MCF 10A (cell line): Measurements from ENCODE around the gene JMJD6. TPM values are rescaled to one million over a fixed set of nuclear protein-coding genes. Genes with fewer than 3 reads are reported as not detected.

Experiments
- BruUV-seq: library from RNA; stranded (reverse); fragments of 400-500 nt; replicated peaks from 2 replicates; lab custom pipeline; 2021; lab: Mats Ljungman, UMichigan
- CTCF ChIA-PET: fragments of 300-600 bp; sonication (Branson Sonifier 250); formaldehyde crosslinking; extraction: SDS; loops from one replicate; lab custom pipeline; 2021; ENCODE audit warnings: antibody characterized with exemption, inconsistent platforms; lab: Yijun Ruan, JAX
- POLR2A ChIA-PET: fragments of 300-600, 350-650 bp; sonication (Branson Sonifier 250); formaldehyde crosslinking; extraction: SDS; loops from one replicate; lab custom pipeline; 2020; ENCODE audit warnings: antibody characterized with exemption, inconsistent platforms; lab: Yijun Ruan, JAX
- DNase-seq: peaks from one replicate; pipeline ENCODE4 v3.0.0-alpha.2; 2018; ENCODE audit not compliant: unreplicated experiment
- H3K27ac Mint-ChIP-seq: one replicate; pipeline ENCODE4 v1.8.0; 2022; ENCODE audit warnings: mild to moderate bottlenecking, low read depth, mixed read lengths; ENCODE audit not compliant: unreplicated experiment
- H3K27me3 Mint-ChIP-seq: one replicate; pipeline ENCODE4 v1.8.0; 2022; ENCODE audit warnings: mixed read lengths; ENCODE audit not compliant: insufficient read depth, unreplicated experiment
- H3K36me3 Mint-ChIP-seq: one replicate; pipeline ENCODE4 v1.8.0; 2022; ENCODE audit warnings: mild to moderate bottlenecking, moderate library complexity, mixed read lengths; ENCODE audit not compliant: insufficient read depth, unreplicated experiment
- H3K4me1 Mint-ChIP-seq: one replicate; pipeline ENCODE4 v1.8.0; 2022; ENCODE audit warnings: mixed read lengths; ENCODE audit not compliant: insufficient read depth, unreplicated experiment
- H3K4me3 Mint-ChIP-seq: one replicate; pipeline ENCODE4 v1.8.0; 2022; ENCODE audit warnings: mild to moderate bottlenecking, moderate library complexity, mixed read lengths; ENCODE audit not compliant: unreplicated experiment
- H3K9me3 Mint-ChIP-seq: one replicate; pipeline ENCODE4 v1.8.0; 2022; ENCODE audit warnings: mixed read lengths; ENCODE audit not compliant: unreplicated experiment
- intact Hi-C: fragments of 100-400 bp; cut with micrococcal nuclease; formaldehyde crosslinking; loops from 2 replicates; pipeline ENCODE4 v1.14.1; 2022
- total RNA-seq: library from RNA; stranded (reverse); gene quantifications from 2 replicates; pipeline ENCODE4 v1.2.3, GENCODE V29; 2022
- TF ChIP-seq, protein P1 (sequence below): fragments of 200-600 bp; IDR thresholded peaks from one replicate; pipeline ENCODE4 v1.8.0; 2022; ENCODE audit warnings: antibody characterized with exemption, mild to moderate bottlenecking; ENCODE audit not compliant: unreplicated experiment

Gene JMJD6
- total RNA-seq, 1 experiment from 2014 or later, result 29.4 TPM

DNA sequence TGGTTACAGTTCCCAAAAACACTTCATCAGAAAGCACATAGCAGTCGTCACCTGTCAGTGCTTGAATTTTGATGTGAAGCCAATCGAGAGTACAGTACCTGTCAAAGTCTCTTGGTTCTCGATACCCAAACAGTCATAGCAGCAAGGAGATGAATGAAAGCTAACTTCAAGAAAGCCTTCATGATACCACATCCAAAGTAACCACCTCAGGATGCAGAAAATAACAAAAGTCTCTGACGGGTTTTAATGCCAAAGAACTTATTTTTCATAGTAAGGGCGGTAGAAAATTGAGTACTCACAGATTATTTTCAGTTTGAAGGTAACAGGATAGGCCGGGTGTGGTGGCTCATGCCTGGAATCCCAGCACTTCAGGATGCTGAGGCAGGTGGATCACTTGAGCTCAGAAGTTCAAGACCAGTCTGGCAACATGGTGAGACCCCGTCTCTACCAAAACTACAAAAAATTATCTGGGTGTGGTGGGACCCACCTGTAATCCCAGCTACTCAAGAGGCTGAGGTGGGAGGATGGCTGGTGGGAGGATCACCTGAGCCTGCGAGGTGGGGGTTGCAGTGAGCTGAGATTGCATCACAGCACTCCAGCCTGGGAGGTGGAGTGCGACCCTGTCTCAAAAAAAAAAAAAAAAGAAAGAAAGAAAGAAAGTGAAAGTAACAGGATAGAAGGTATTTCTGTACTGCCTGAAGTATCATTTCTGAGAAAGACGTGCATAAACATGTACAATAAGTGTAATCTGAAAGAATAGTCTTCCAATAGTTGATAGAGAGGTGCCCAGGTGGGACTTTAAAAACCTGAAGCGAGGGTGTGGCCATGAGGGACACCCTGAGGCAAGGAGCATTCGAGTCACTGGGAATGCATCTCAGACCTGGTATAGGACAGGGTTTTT lies 26.9 kb upstream of the JMJD6 start:
- peaks cover 5% of the 10 kb centered on the region for H3K4me1 Mint-ChIP-seq
- CTCF ChIA-PET, result interaction anchor here (0.6 kb wide), 1 partner anchor 103 kb away, joined by 3 read pairs; no protein-coding TSS in a partner anchor
- H3K36me3 Mint-ChIP-seq, result peaks cover 27% of the 10 kb centered on the region
- DNase-seq, result no peak
- no peaks in the 10 kb centered on the region for H3K9me3 Mint-ChIP-seq
- intact Hi-C loops, result no loop called here
- H3K27me3 Mint-ChIP-seq, result no peaks in the 10 kb centered on the region
- peak overlapping the region; percentile 66 for H3K4me3 Mint-ChIP-seq
- BruUV-seq, result no TSS peak
- POLR2A ChIA-PET, result interaction anchor here (0.7 kb wide), 1 partner anchor 14 kb away, joined by 3 read pairs; no protein-coding TSS in a partner anchor
- H3K27ac Mint-ChIP-seq, result peak overlapping the region; percentile 59
- TF ChIP-seq, protein P1, sequence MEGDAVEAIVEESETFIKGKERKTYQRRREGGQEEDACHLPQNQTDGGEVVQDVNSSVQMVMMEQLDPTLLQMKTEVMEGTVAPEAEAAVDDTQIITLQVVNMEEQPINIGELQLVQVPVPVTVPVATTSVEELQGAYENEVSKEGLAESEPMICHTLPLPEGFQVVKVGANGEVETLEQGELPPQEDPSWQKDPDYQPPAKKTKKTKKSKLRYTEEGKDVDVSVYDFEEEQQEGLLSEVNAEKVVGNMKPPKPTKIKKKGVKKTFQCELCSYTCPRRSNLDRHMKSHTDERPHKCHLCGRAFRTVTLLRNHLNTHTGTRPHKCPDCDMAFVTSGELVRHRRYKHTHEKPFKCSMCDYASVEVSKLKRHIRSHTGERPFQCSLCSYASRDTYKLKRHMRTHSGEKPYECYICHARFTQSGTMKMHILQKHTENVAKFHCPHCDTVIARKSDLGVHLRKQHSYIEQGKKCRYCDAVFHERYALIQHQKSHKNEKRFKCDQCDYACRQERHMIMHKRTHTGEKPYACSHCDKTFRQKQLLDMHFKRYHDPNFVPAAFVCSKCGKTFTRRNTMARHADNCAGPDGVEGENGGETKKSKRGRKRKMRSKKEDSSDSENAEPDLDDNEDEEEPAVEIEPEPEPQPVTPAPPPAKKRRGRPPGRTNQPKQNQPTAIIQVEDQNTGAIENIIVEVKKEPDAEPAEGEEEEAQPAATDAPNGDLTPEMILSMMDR, result no peak

DNA sequence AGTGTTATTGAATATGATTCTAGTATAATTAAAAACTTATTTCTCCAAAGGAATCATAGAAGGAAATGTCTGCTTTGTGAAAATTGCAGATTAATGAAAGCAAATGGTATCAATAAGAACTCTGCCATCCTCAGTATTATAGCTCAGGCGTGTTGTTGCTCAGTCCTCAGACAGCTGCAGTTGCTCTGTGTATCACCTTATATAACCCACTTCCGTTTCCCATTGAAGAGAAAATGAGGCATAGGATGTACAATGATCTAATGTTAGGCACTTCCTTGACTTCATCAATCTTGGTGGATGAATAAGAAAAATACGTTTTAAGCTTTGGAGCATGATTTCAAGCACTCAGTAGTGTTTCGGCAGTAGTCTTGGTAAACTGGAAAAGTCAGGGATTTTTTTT lies 25.6 kb upstream of the JMJD6 start:
- peaks cover 5% of the 10 kb centered on the region for H3K4me1 Mint-ChIP-seq
- intact Hi-C loops, result no loop called here
- H3K27me3 Mint-ChIP-seq, result no peaks in the 10 kb centered on the region
- H3K27ac Mint-ChIP-seq, result no peak overlapping the region
- H3K4me3 Mint-ChIP-seq, result no peak overlapping the region
- peaks cover 21% of the 10 kb centered on the region for H3K36me3 Mint-ChIP-seq
- no peak for DNase-seq
- TF ChIP-seq, protein P1, result no peak
- POLR2A ChIA-PET, result no interaction called here
- CTCF ChIA-PET, result no interaction called here
- no peaks in the 10 kb centered on the region for H3K9me3 Mint-ChIP-seq
- no TSS peak for BruUV-seq

DNA sequence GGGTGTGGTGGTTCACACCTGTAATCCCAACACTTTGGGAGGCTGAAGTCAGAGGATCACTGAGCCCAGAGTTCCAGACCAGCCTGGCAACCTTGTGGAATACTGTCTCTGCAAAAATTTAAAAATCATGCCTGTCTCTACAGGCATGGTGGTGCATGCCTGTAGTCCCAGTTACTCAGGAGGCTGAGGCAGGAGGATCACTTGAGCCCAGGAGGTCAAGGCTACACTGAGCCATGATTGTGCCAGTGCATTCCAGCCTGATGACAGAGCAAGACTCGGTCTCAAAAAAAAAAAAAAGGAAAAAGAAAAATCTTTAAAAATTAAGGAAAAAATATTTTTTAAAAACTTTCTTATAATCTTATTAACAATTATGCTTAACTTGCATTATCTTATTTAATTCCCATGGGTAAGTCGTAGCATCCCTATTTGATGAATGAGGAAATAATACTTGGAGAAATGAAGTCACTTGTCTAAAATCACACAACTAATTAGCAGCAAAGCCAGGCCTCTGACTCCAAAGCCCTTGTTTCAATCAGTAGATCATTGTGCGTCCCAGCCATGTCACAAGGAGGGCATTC lies 25.1 kb upstream of the JMJD6 start:
- BruUV-seq, result no TSS peak
- peaks cover 5% of the 10 kb centered on the region for H3K4me1 Mint-ChIP-seq
- ChIA-PET POLR2A (no interaction called here), CTCF (no interaction called here)
- no peaks in the 10 kb centered on the region for H3K9me3 Mint-ChIP-seq
- H3K4me3 Mint-ChIP-seq, result no peak overlapping the region
- H3K36me3 Mint-ChIP-seq, result peaks cover 16% of the 10 kb centered on the region
- no peaks in the 10 kb centered on the region for H3K27me3 Mint-ChIP-seq
- no peak overlapping the region for H3K27ac Mint-ChIP-seq
- no peak for DNase-seq
- TF ChIP-seq, protein P1, result no peak
- intact Hi-C loops, result no loop called here

DNA sequence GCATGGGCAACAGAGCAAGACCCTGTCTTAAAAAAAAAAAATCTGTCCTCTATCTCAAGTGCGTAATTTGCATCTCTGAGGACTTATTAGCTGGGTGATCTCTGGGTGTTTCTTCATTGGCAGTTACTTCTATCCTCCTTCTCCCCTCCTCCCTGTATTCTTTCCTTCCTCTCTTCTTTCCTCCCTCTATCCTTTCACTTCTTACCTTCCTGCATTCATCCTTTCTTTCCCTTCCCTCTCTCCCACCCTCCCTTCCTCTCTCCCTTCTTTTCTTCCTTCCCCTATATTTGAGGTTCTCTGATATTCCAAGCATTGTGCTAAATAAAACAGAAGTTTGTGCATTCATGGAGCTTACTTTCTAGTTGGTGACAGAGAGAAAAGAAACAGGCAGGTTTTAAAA lies 22.3 kb upstream of the JMJD6 start:
- CTCF ChIA-PET, result interaction anchor here (0.7 to 1.1 kb wide), 2 partner anchors 11 to 114 kb away, joined by 3 to 5 read pairs; partner anchors contain the start of gene MFSD11
- Mint-ChIP-seq H3K4me1 (no peaks in the 10 kb centered on the region), H3K36me3 (peaks cover 35% of the 10 kb centered on the region), H3K27me3 (no peaks in the 10 kb centered on the region), H3K27ac (no peak overlapping the region), H3K4me3 (no peak overlapping the region), H3K9me3 (peaks cover 7% of the 10 kb centered on the region)
- intact Hi-C loops, result no loop called here
- BruUV-seq, result no TSS peak
- POLR2A ChIA-PET, result interaction anchor here (0.7 to 3.0 kb wide), 4 partner anchors 10 to 407 kb away, joined by 3 to 26 read pairs (median 4); partner anchors contain the start of genes MFSD11 and SRSF2
- DNase-seq, result no peak
- TF ChIP-seq, protein P1, result no peak
